ENCODE data around the gene SORCS2. TPM values are rescaled to one million over a fixed set of nuclear protein-coding genes. Genes with fewer than 3 reads are reported as not detected.

SORCS2 gene
- total and polyA plus RNA-seq, 2 of the 4 experiments (the other 2 are of a cell fraction), result 0.36 to 0.62 TPM

GRCh38 chr4:7379186-7379585, 186.8 kb downstream of the SORCS2 start:
- Histone ChIP-seq H2BK120ac (ENCODE audit: low read depth, low read length) (no peak overlapping the region), H3K9me1 (ENCODE audit: insufficient read depth, low read length) (no peaks in the 10 kb centered on the region), H3K9me3 (ENCODE audit: control insufficient read depth, insufficient read depth, low read length) (no peaks in the 10 kb centered on the region), H3K4ac (ENCODE audit: low read depth, low read length) (no peak overlapping the region), H3K14ac (replicated peaks; ENCODE audit: low read depth, low read length) (no peak overlapping the region), H4K5ac (ENCODE audit: low read depth, low read length) (no peak overlapping the region), H3K23ac (ENCODE audit: low read depth, low read length) (no peak overlapping the region), H2BK15ac (ENCODE audit: low read depth, low read length) (no peak overlapping the region), H3K18ac (ENCODE audit: low read depth, low read length) (no peak overlapping the region), H2AFZ (replicated peaks; ENCODE audit: low read length, poor library complexity) (no peak overlapping the region), H3K4me2 (ENCODE audit: low read depth, low read length) (no peak overlapping the region), H3K56ac (ENCODE audit: extremely low read depth, insufficient read depth, low read length) (no peak overlapping the region), H2BK20ac (ENCODE audit: low read depth, low read length) (no peak overlapping the region), H3K4me1 (ENCODE audit: control insufficient read depth, insufficient read depth, low read length) (no peaks in the 10 kb centered on the region), H3K4me3 (ENCODE audit: insufficient read depth, low read depth, low read length) (no peak overlapping the region), H4K91ac (ENCODE audit: insufficient read depth, low read depth, low read length) (no peak overlapping the region), H2AK9ac (replicated peaks; ENCODE audit: low read depth, low read length, poor library complexity) (no peak overlapping the region), H3K9ac (ENCODE audit: low read depth, low read length) (no peak overlapping the region), H4K20me1 (ENCODE audit: insufficient read depth, low read length) (no peaks in the 10 kb centered on the region; the same call in 1 of the 2 replicates), H3K27me3 (ENCODE audit: control insufficient read depth, insufficient read depth, low read length) (peaks cover 58% of the 10 kb centered on the region), H4K8ac (ENCODE audit: low read depth in 2 of 2, low read length in 2 of 2) (no peak overlapping the region), H3K36me3 (ENCODE audit: control insufficient read depth, insufficient read depth, low read length) (no peaks in the 10 kb centered on the region), H2BK5ac (ENCODE audit: low read depth, low read length, poor library complexity, severe bottlenecking) (no peak overlapping the region), H3K27ac (ENCODE audit: insufficient read depth, low read length) (no peak overlapping the region), H2AK5ac (ENCODE audit: low read depth, low read length) (no peak overlapping the region), H3K79me1 (ENCODE audit: low read depth in 1 of 2, low read length in 2 of 2) (no peaks in the 10 kb centered on the region)
- WGBS, 2 experiments (ENCODE audit: extremely low coverage in 2 of 2, insufficient read length in 1 of 2), result 50% methylated on average over 2 of the region's 9 CpGs; no CpG with 5 or more reads in 1 of the 2 experiments
- in situ Hi-C loops (cut with MboI; ENCODE audit: low sequenced_read_pairs), result no loop called here
- BruUV-seq (replicated peaks), result no TSS peak
- intact Hi-C loops (cut with micrococcal nuclease), result no loop called here
- CTCF ChIA-PET, result no interaction called here
- ATAC-seq (ENCODE audit: low read depth), result no peak
- no peak for TF ChIP-seq FOS (IDR thresholded peaks at IDR 0.05; ENCODE audit: low read depth, low read length)
- TF ChIP-seq, protein P1, sequence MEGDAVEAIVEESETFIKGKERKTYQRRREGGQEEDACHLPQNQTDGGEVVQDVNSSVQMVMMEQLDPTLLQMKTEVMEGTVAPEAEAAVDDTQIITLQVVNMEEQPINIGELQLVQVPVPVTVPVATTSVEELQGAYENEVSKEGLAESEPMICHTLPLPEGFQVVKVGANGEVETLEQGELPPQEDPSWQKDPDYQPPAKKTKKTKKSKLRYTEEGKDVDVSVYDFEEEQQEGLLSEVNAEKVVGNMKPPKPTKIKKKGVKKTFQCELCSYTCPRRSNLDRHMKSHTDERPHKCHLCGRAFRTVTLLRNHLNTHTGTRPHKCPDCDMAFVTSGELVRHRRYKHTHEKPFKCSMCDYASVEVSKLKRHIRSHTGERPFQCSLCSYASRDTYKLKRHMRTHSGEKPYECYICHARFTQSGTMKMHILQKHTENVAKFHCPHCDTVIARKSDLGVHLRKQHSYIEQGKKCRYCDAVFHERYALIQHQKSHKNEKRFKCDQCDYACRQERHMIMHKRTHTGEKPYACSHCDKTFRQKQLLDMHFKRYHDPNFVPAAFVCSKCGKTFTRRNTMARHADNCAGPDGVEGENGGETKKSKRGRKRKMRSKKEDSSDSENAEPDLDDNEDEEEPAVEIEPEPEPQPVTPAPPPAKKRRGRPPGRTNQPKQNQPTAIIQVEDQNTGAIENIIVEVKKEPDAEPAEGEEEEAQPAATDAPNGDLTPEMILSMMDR (conservative IDR thresholded peaks at IDR 0.05; ENCODE audit: low read depth, low read length), result no peak
- TF ChIP-seq RAD21 (IDR thresholded peaks at IDR 0.05; ENCODE audit: low read length), result no peak
- TF ChIP-seq MAFK (IDR thresholded peaks at IDR 0.05; ENCODE audit: low read depth, low read length), result no peak
- TF ChIP-seq CHD1 (IDR thresholded peaks at IDR 0.05; ENCODE audit: low read depth, low read length), result no peak
- TF ChIP-seq CEBPB (IDR thresholded peaks at IDR 0.05; ENCODE audit: low read depth, low read length), result no peak
- no peak for TF ChIP-seq MAZ (IDR thresholded peaks at IDR 0.05; ENCODE audit: borderline replicate concordance, low read depth, low read length)
- no peak for TF ChIP-seq USF2 (IDR thresholded peaks at IDR 0.05; ENCODE audit: low read depth, low read length)
- no peak for TF ChIP-seq BHLHE40 (IDR thresholded peaks at IDR 0.05; ENCODE audit: low read depth, low read length)
- no peak for TF ChIP-seq ELK1 (IDR thresholded peaks at IDR 0.05; ENCODE audit: borderline replicate concordance, low read depth, low read length)
- no peak for TF ChIP-seq RFX5 (IDR thresholded peaks at IDR 0.05; ENCODE audit: low read depth, low read length)
- TF ChIP-seq POLR2A (IDR thresholded peaks at IDR 0.05; ENCODE audit: low read depth, low read length), result no peak
- TF ChIP-seq RCOR1 (IDR thresholded peaks at IDR 0.05; ENCODE audit: insufficient replicate concordance, low read length), result no peak
- no peak for TF ChIP-seq SMC3 (IDR thresholded peaks at IDR 0.05; ENCODE audit: low read depth, low read length)
- TF ChIP-seq NFE2L2 (IDR thresholded peaks at IDR 0.05; ENCODE audit: low read depth, low read length), result no peak
- no peak for TF ChIP-seq MXI1 (IDR thresholded peaks at IDR 0.05; ENCODE audit: borderline replicate concordance, low read depth, low read length)
- dilution Hi-C loops (cut with HindIII; ENCODE audit: low sequenced_read_pairs, unreplicated experiment), result no loop called here
- DNase-seq, result no peak
- POLR2A ChIA-PET (ENCODE audit: unreplicated experiment), result no interaction called here
